ENCODE results near the gene CAP2.

The CAP2 gene

GRCh38 chr6:17452096-17452495 lies 58.7 kb downstream of the CAP2 start:
- TF ChIP-seq FOXP2 (optimal IDR thresholded peaks at IDR 0.05; ENCODE audit: borderline replicate concordance, extremely low read depth, extremely low read length, insufficient read depth), result no peak
- no peak for TF ChIP-seq POLR2AphosphoS5 (IDR thresholded peaks at IDR 0.05; ENCODE audit: low read depth, low read length)
- TF ChIP-seq SIN3A (IDR thresholded peaks at IDR 0.05; ENCODE audit: borderline replicate concordance, insufficient read depth, low read length), result no peak
- TF ChIP-seq REST (IDR thresholded peaks at IDR 0.05; ENCODE audit: insufficient read depth in 1 of 2, low read depth in 2 of 2, low read length in 2 of 2), result no peak
- no peak for TF ChIP-seq TAF1 (IDR thresholded peaks at IDR 0.05; ENCODE audit: borderline replicate concordance, insufficient read depth, low read length)

GRCh38 chr6:17454316-17455005 lies 61.1 kb downstream of the CAP2 start:
- TF ChIP-seq FOXP2 (optimal IDR thresholded peaks at IDR 0.05; ENCODE audit: borderline replicate concordance, extremely low read depth, extremely low read length, insufficient read depth) (no peak), REST (IDR thresholded peaks at IDR 0.05; ENCODE audit: insufficient read depth in 1 of 2, low read depth in 2 of 2, low read length in 2 of 2) (no peak), POLR2AphosphoS5 (IDR thresholded peaks at IDR 0.05; ENCODE audit: low read depth, low read length) (no peak), TAF1 (IDR thresholded peaks at IDR 0.05; ENCODE audit: borderline replicate concordance, insufficient read depth, low read length) (no peak), SIN3A (IDR thresholded peaks at IDR 0.05; ENCODE audit: borderline replicate concordance, insufficient read depth, low read length) (no peak)

GRCh38 chr6:17455919-17456318 lies 62.5 kb downstream of the CAP2 start:
- TF ChIP-seq REST (IDR thresholded peaks at IDR 0.05; ENCODE audit: insufficient read depth in 1 of 2, low read depth in 2 of 2, low read length in 2 of 2) (no peak), FOXP2 (optimal IDR thresholded peaks at IDR 0.05; ENCODE audit: borderline replicate concordance, extremely low read depth, extremely low read length, insufficient read depth) (no peak), SIN3A (IDR thresholded peaks at IDR 0.05; ENCODE audit: borderline replicate concordance, insufficient read depth, low read length) (no peak), POLR2AphosphoS5 (IDR thresholded peaks at IDR 0.05; ENCODE audit: low read depth, low read length) (no peak), TAF1 (IDR thresholded peaks at IDR 0.05; ENCODE audit: borderline replicate concordance, insufficient read depth, low read length) (no peak)

GRCh38 chr6:17456711-17457110 lies 63.3 kb downstream of the CAP2 start:
- TF ChIP-seq POLR2AphosphoS5 (IDR thresholded peaks at IDR 0.05; ENCODE audit: low read depth, low read length) (no peak), SIN3A (IDR thresholded peaks at IDR 0.05; ENCODE audit: borderline replicate concordance, insufficient read depth, low read length) (no peak), TAF1 (IDR thresholded peaks at IDR 0.05; ENCODE audit: borderline replicate concordance, insufficient read depth, low read length) (no peak), FOXP2 (optimal IDR thresholded peaks at IDR 0.05; ENCODE audit: borderline replicate concordance, extremely low read depth, extremely low read length, insufficient read depth) (no peak), REST (IDR thresholded peaks at IDR 0.05; ENCODE audit: insufficient read depth in 1 of 2, low read depth in 2 of 2, low read length in 2 of 2) (no peak)
